Endothelial cell of umbilical vein (primary cell): ENCODE measurements around the gene SHISA3. TPM values are rescaled to one million over a fixed set of nuclear protein-coding genes. Genes with fewer than 3 reads are reported as not detected.

ENCODE experiments used
- BruUV-seq: library from RNA; stranded (reverse); fragments of 400-500 nt; replicated peaks from 2 replicates; lab custom pipeline; 2021; lab: Mats Ljungman, UMichigan
- CTCF ChIA-PET: fragments of 300-600, 350-600 bp; sonication (Branson Sonifier 250); formaldehyde crosslinking; loops from one replicate; lab custom pipeline; 2021; ENCODE audit warnings: antibody characterized with exemption, inconsistent platforms; lab: Charles Lee
- POLR2A ChIA-PET: fragments of 300-600, 350-600 bp; sonication (Branson Sonifier 250); formaldehyde crosslinking; loops from one replicate; lab custom pipeline; 2021; ENCODE audit warnings: antibody characterized with exemption, inconsistent platforms; lab: Charles Lee
- DNase-seq: peaks from one replicate; pipeline ENCODE4 v3.0.0-alpha.2; 2011; ENCODE audit warnings: low read depth, low spot score
- FAIRE-seq: peaks from 2 replicates; lab custom pipeline; 2011; peaks lifted over from hg19 to GRCh38; lab: Jason Lieb, UNC
- H2AFZ ChIP-seq: 2 replicates; pipeline ENCODE4 v1.6.0; 2012; ENCODE audit warnings: low read depth, low read length, control low read depth, inconsistent platforms
- H3K27ac ChIP-seq: 2 replicates; pipeline ENCODE4 v1.5.1; 2011; ENCODE audit warnings: low read depth, mild to moderate bottlenecking, control low read depth, low read length, moderate library complexity; ENCODE audit not compliant: insufficient read depth
- H3K27me3 ChIP-seq, 2 experiments: 2 replicates each; pipeline versions ENCODE4 v1.6.0 to v1.6.1; 2011; ENCODE audit warnings: low read length in 2 of 2, mixed read lengths in 1 of 2; ENCODE audit not compliant: control insufficient read depth in 2 of 2, insufficient read depth in 2 of 2
- H3K36me3 ChIP-seq, 2 experiments: 2 replicates in 1 of 2; 3 replicates in 1 of 2; pipeline ENCODE4 v1.5.1; 2011; ENCODE audit warnings: low read length in 2 of 2, mild to moderate bottlenecking in 1 of 2, moderate library complexity in 1 of 2; ENCODE audit not compliant: control insufficient read depth in 2 of 2, insufficient read depth in 2 of 2; ENCODE audit errors: extremely low read depth in 1 of 2
- H3K4me1 ChIP-seq: 3 replicates; pipeline ENCODE4 v1.5.1; 2011; ENCODE audit warnings: mild to moderate bottlenecking, low read length; ENCODE audit not compliant: control insufficient read depth, insufficient read depth; ENCODE audit errors: extremely low read depth
- H3K4me2 ChIP-seq: 2 replicates; pipeline ENCODE4 v1.6.1; 2011; ENCODE audit warnings: low read length, control low read depth, mixed read lengths; ENCODE audit not compliant: insufficient read depth
- H3K4me3 ChIP-seq, 3 experiments: fragments of 200-600 bp in 1 of 3; sonication (generic), shearing (Covaris generic) in 1 of 3; replicated peaks in 1 of 3; 2 replicates each; pipeline ENCODE4 v1.5.1; 2011 to 2016; ENCODE audit warnings: control low read depth in 3 of 3, low read length in 3 of 3, mild to moderate bottlenecking in 2 of 3, inconsistent platforms in 1 of 3, low read depth in 1 of 3, moderate library complexity in 1 of 3; ENCODE audit not compliant: insufficient read depth in 1 of 3
- H3K79me2 ChIP-seq: 2 replicates; pipeline ENCODE4 v1.6.0; 2012; ENCODE audit warnings: low read length, inconsistent platforms; ENCODE audit not compliant: control insufficient read depth, insufficient read depth
- H3K9ac ChIP-seq: replicated peaks from 2 replicates; pipeline ENCODE3; 2011; ENCODE audit warnings: low read length, control low read depth; ENCODE audit not compliant: insufficient read depth; ENCODE audit errors: extremely low read depth
- H3K9me1 ChIP-seq: replicated peaks from 3 replicates; pipeline ENCODE4 v1.6.0; 2011; ENCODE audit warnings: mild to moderate bottlenecking, low read length; ENCODE audit not compliant: control insufficient read depth, insufficient read depth; ENCODE audit errors: extremely low read depth
- H3K9me3 ChIP-seq: replicated peaks from 2 replicates; pipeline ENCODE4 v1.5.1; 2012; ENCODE audit warnings: low read length, inconsistent platforms; ENCODE audit not compliant: control insufficient read depth, insufficient read depth
- H4K20me1 ChIP-seq: replicated peaks from 2 replicates; pipeline ENCODE3; 2011; ENCODE audit warnings: mild to moderate bottlenecking, low read length; ENCODE audit not compliant: control insufficient read depth, insufficient read depth; ENCODE audit errors: extremely low read depth
- CTCF ChIP-seq, 2 donors: IDR thresholded peaks; 1 replicate in 1 of 2; 2 replicates in 1 of 2; pipeline ENCODE4 v1.5.1; 2011; ENCODE audit warnings: low read length in 2 of 2, mild to moderate bottlenecking in 2 of 2, moderate library complexity in 2 of 2, control low read depth in 1 of 2, inconsistent platforms in 1 of 2, low read depth in 1 of 2; ENCODE audit not compliant: insufficient read depth in 1 of 2; ENCODE audit errors: extremely low read depth in 1 of 2
- EZH2 ChIP-seq: IDR thresholded peaks from 2 replicates; pipeline ENCODE4 v1.6.1; 2012; ENCODE audit warnings: borderline replicate concordance, low read depth, mild to moderate bottlenecking, moderate library complexity, low read length, inconsistent platforms; ENCODE audit not compliant: severe bottlenecking
- FOS ChIP-seq: IDR thresholded peaks from 2 replicates; pipeline ENCODE4 v1.6.1; 2011; ENCODE audit warnings: mild to moderate bottlenecking, low read length, moderate library complexity, borderline replicate concordance; ENCODE audit not compliant: insufficient read depth
- GATA2 ChIP-seq: IDR thresholded peaks from 2 replicates; pipeline ENCODE4 v1.7.0; 2011; ENCODE audit warnings: low read depth, mild to moderate bottlenecking, moderate library complexity, mixed read lengths, low read length; ENCODE audit not compliant: insufficient read length, insufficient read depth
- JUN ChIP-seq: IDR thresholded peaks from 2 replicates; pipeline ENCODE4 v1.6.1; 2011; ENCODE audit warnings: borderline replicate concordance, low read depth; ENCODE audit not compliant: insufficient read length, insufficient read depth
- MAX ChIP-seq: IDR thresholded peaks from 2 replicates; pipeline ENCODE4 v1.6.1; 2011; ENCODE audit not compliant: insufficient read depth, insufficient read length
- MYC ChIP-seq: IDR thresholded peaks from one replicate; pipeline ENCODE4 v1.6.1; 2011; ENCODE audit warnings: mild to moderate bottlenecking, low read depth, low read length
- POLR2A ChIP-seq: IDR thresholded peaks from 2 replicates; pipeline ENCODE4 v1.6.1; 2012; ENCODE audit warnings: low read depth, mild to moderate bottlenecking, control low read depth, low read length
- POLR2AphosphoS5 ChIP-seq: IDR thresholded peaks from 2 replicates; pipeline ENCODE4 v1.6.1; 2012; ENCODE audit warnings: low read depth, mild to moderate bottlenecking, control low read depth, low read length, moderate library complexity; ENCODE audit not compliant: insufficient read depth
- dilution Hi-C: fragments of 300-500 bp; cut with MboI; formaldehyde crosslinking; loops from one replicate; pipeline ENCODE4 v1.15.0; 2019; ENCODE audit warnings: low sequenced_read_pairs; ENCODE audit not compliant: extremely low pct_ligation_motif_present
- intact Hi-C: fragments of 100-400 bp; cut with micrococcal nuclease; formaldehyde crosslinking; loops from one replicate; pipeline ENCODE4 v1.10.0; 2022
- polyA plus RNA-seq, 4 experiments: library from polyadenylated mRNA; depleted of rRNA in 3 of 4; stranded (reverse) in 3 of 4; unstranded in 1 of 4; fragments of >200 nt; gene quantifications; 2 replicates each; pipeline versions ENCODE4 v1.2.1 to v1.2.3, GENCODE V29; 2011 to 2012; ENCODE audit warnings: missing spikeins in 1 of 4
- total RNA-seq: library from RNA; stranded (reverse); gene quantifications from 2 replicates; pipeline ENCODE4 v1.2.3, GENCODE V29; 2021

SHISA3 gene
- total and polyA plus RNA-seq, 2 donors (not counting 3 experiments of a cell fraction or from before 2014, with no cell fraction given), result 12.0 to 16.6 TPM

GRCh38 chr4:42357325-42357724 lies 40.0 kb upstream of the SHISA3 start:
- intact Hi-C loops, result no loop called here
- H3K9ac ChIP-seq, result no peak overlapping the region
- FAIRE-seq, result no peak

More at GRCh38 chr4:42357325-42357724, 40.0 kb upstream of the SHISA3 start:
- Histone ChIP-seq H3K4me1 (no peaks in the 10 kb centered on the region), H3K79me2 (no peaks in the 10 kb centered on the region), H3K36me3 (no peaks in the 10 kb centered on the region), H3K9me1 (no peaks in the 10 kb centered on the region), H4K20me1 (no peaks in the 10 kb centered on the region), H3K4me2 (no peak overlapping the region), H3K9me3 (no peaks in the 10 kb centered on the region), H3K27ac (no peak overlapping the region), H3K4me3 (no peak overlapping the region), H2AFZ (no peak overlapping the region), H3K27me3 (peaks cover 2% of the 10 kb centered on the region in 2 experiments)
- ChIA-PET CTCF (interaction anchor here (1.2 to 4.0 kb wide), 2 partner anchors 14 to 77 kb away, joined by 3 to 21 read pairs; no protein-coding TSS in a partner anchor), POLR2A (interaction anchor here (0.6 kb wide), 1 partner anchor 327 kb away, joined by 9 read pairs; no protein-coding TSS in a partner anchor)
- dilution Hi-C loops, result no loop called here
- no peak for DNase-seq
- TF ChIP-seq MYC, result no peak
- TF ChIP-seq EZH2, result no peak
- no peak for TF ChIP-seq JUN
- TF ChIP-seq POLR2AphosphoS5, result no peak
- TF ChIP-seq CTCF (IDR thresholded peaks at IDR 0.05; ENCODE audit: extremely low read depth in 1 of 2, insufficient read depth in 1 of 2, low read depth in 1 of 2, low read length in 2 of 2), result no peak
- no peak for TF ChIP-seq GATA2
- no peak for TF ChIP-seq MAX
- no peak for TF ChIP-seq POLR2A
- no peak for TF ChIP-seq FOS
- BruUV-seq, result no TSS peak
